ENCODE measurements around the gene SIRPA. TPM values are rescaled to one million over a fixed set of nuclear protein-coding genes. Genes with fewer than 3 reads are reported as not detected.

Gene SIRPA
- total and polyA plus RNA-seq, 3 donors from 2014 or later, result 18.4 to 25.7 (median 21.0) TPM

DNA sequence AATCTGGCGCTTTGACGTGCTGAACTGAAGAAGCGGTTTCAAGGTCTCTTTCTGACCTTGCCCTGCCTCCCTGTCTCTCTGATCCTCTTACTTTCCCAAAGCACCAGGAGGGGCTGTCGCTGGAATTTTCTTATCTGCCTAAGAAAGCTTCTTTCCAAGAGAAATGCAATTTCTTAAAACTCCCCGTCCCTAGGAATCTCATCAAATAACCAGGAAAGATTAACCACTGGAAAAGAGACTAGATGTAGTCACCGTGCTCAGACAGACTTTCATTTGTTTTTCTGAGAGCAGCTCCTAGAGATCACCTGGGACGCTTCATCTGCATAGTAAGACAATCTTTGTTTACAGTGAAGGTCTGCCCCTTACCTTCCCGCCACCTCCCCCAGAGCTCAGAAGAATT is 60.0 kb downstream of the SIRPA start:
- Histone ChIP-seq H3K27ac (no peak overlapping the region), H3K4me1 (peaks cover 4% of the 10 kb centered on the region), H3K36me3 (ENCODE audit: low read depth, missing control alignments) (no peaks in the 10 kb centered on the region), H3K4me3 (no peak overlapping the region), H3K9me3 (no peaks in the 10 kb centered on the region), H3K27me3 (no peaks in the 10 kb centered on the region)
- DNase-seq, result no peak
- 36 to 38% methylated on average over 8 of the region's 8 CpGs for WGBS, 2 donors
- TF ChIP-seq, protein P1, sequence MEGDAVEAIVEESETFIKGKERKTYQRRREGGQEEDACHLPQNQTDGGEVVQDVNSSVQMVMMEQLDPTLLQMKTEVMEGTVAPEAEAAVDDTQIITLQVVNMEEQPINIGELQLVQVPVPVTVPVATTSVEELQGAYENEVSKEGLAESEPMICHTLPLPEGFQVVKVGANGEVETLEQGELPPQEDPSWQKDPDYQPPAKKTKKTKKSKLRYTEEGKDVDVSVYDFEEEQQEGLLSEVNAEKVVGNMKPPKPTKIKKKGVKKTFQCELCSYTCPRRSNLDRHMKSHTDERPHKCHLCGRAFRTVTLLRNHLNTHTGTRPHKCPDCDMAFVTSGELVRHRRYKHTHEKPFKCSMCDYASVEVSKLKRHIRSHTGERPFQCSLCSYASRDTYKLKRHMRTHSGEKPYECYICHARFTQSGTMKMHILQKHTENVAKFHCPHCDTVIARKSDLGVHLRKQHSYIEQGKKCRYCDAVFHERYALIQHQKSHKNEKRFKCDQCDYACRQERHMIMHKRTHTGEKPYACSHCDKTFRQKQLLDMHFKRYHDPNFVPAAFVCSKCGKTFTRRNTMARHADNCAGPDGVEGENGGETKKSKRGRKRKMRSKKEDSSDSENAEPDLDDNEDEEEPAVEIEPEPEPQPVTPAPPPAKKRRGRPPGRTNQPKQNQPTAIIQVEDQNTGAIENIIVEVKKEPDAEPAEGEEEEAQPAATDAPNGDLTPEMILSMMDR (IDR thresholded peaks at IDR 0.05), result no peak
- no peak for TF ChIP-seq POLR2A (IDR thresholded peaks at IDR 0.05)
- intact Hi-C loops (cut with DNase I; ENCODE audit: low total_unique reads), result no loop called here

DNA sequence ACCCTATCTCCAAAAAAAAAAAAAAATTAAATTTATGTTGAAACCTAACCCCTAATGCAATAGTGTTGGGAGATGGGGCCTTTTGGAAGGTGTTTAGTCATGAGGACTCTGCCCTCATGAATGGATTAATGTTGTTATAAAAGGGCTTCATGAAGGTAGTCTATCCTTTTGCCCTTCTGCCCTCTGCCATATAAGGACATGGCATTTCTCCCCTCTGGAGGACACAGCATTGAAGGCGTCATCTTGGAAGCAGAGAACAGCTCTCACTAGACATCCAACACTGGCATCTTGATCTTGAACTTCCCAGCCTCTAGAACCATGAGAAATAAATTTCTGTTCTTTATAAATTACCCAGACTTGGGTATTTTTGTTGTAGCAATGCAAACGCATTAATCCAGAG is 63.2 kb downstream of the SIRPA start:
- intact Hi-C loops (cut with DNase I; ENCODE audit: low total_unique reads), result no loop called here
- DNase-seq, result no peak
- no peak overlapping the region for H3K4me3 ChIP-seq
- WGBS, 2 donors, result 72 to 85% methylated on average over 2 of the region's 2 CpGs
- H3K27ac ChIP-seq, result no peak overlapping the region
- H3K36me3 ChIP-seq (ENCODE audit: low read depth, missing control alignments), result no peaks in the 10 kb centered on the region
- TF ChIP-seq, protein P1 (IDR thresholded peaks at IDR 0.05), result no peak
- TF ChIP-seq POLR2A (IDR thresholded peaks at IDR 0.05), result no peak
- peaks cover 4% of the 10 kb centered on the region for H3K4me1 ChIP-seq
- no peaks in the 10 kb centered on the region for H3K9me3 ChIP-seq
- no peaks in the 10 kb centered on the region for H3K27me3 ChIP-seq

DNA sequence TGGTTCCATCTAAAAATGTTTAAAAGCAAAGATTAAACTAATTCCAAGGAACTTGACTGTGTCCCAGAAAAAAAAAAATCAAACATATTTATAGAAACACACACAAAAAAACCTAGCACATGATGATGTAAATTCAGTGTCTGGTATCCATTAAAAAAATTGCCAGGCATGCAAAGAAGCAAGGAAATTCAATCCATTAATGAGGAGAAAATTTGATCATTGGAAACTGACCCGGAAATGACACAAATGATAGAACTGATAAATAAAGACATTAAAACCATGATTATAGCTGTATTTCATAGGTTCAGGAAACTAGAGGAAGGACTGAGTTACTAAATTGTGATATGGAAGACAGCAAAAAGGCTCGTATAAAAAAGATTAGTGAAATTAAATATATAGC is 63.9 kb downstream of the SIRPA start:
- H3K9me3 ChIP-seq, result no peaks in the 10 kb centered on the region
- H3K27ac ChIP-seq, result no peak overlapping the region
- H3K4me1 ChIP-seq, result peaks cover 4% of the 10 kb centered on the region
- WGBS, 2 donors, result 85 to 90% methylated on average over 2 of the region's 2 CpGs
- no peaks in the 10 kb centered on the region for H3K27me3 ChIP-seq
- intact Hi-C loops (cut with DNase I; ENCODE audit: low total_unique reads), result no loop called here
- TF ChIP-seq, protein P1 (IDR thresholded peaks at IDR 0.05), result no peak
- TF ChIP-seq POLR2A (IDR thresholded peaks at IDR 0.05), result no peak
- no peaks in the 10 kb centered on the region for H3K36me3 ChIP-seq (ENCODE audit: low read depth, missing control alignments)
- H3K4me3 ChIP-seq, result no peak overlapping the region
- DNase-seq, result no peak

DNA sequence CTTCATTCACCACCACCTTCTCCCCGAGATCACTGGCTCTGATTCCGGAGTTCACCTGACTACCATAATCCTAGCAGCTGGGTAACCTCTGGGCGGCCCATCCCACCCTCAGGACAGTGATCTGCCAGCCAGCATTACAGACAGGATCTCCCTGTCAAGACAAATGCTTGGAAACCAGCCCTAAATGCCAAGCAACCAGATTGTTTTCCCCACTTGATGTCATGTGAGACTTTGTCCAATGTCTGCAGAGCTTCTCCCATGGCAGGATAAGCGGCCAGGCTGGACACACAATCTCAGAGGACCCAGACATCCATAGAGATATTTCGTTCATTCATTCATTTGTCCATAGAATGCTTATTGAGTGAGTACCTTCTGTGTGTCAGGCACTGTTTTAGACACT is 66.2 kb downstream of the SIRPA start:
- H3K4me3 ChIP-seq, result no peak overlapping the region
- no peaks in the 10 kb centered on the region for H3K27me3 ChIP-seq
- H3K9me3 ChIP-seq, result no peaks in the 10 kb centered on the region
- H3K36me3 ChIP-seq (ENCODE audit: low read depth, missing control alignments), result no peaks in the 10 kb centered on the region
- TF ChIP-seq, protein P1 (IDR thresholded peaks at IDR 0.05), result no peak
- TF ChIP-seq POLR2A (IDR thresholded peaks at IDR 0.05), result no peak
- intact Hi-C loops (cut with DNase I; ENCODE audit: low total_unique reads), result no loop called here
- WGBS, 2 donors, result 90 to 96% methylated on average over 5 of the region's 5 CpGs
- no peak overlapping the region for H3K27ac ChIP-seq
- no peak for DNase-seq
- peaks cover 5% of the 10 kb centered on the region for H3K4me1 ChIP-seq

DNA sequence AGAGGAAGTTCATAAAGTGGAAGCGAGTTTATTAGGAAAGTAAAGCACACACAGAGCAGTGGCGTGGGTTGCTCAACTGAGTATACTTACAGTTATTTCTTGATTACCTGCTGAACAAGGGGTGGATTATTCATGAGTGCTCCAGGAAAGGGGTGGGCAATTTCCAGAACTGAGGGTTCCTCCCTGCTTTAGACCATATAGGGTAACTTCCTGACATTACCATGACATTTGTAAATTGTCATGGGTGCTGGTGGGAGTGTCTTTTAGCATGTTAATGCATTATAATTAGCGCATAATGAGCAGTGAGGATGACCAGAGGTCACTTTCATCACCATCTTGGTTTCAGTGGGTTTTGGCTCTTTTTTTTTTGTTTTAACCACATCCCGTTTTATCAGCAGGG is 68.9 kb downstream of the SIRPA start:
- intact Hi-C loops (cut with DNase I; ENCODE audit: low total_unique reads), result no loop called here
- DNase-seq, result no peak
- no peaks in the 10 kb centered on the region for H3K36me3 ChIP-seq (ENCODE audit: low read depth, missing control alignments)
- 75 to 76% methylated on average over 4 of the region's 4 CpGs for WGBS, 2 donors
- H3K4me1 ChIP-seq, result peaks cover 5% of the 10 kb centered on the region
- no peaks in the 10 kb centered on the region for H3K9me3 ChIP-seq
- no peak overlapping the region for H3K27ac ChIP-seq
- TF ChIP-seq, protein P1 (IDR thresholded peaks at IDR 0.05), result no peak
- no peak for TF ChIP-seq POLR2A (IDR thresholded peaks at IDR 0.05)
- H3K4me3 ChIP-seq, result no peak overlapping the region
- H3K27me3 ChIP-seq, result no peaks in the 10 kb centered on the region
